Breast epithelium (tissue), 4 donors: ENCODE measurements around the gene ENOPH1. TPM values are rescaled to one million over a fixed set of nuclear protein-coding genes. Genes with fewer than 3 reads are reported as not detected.
"Not testable (repeated sequence)": the region's sequence is repeated elsewhere in the genome, so short reads cannot be mapped to it uniquely, and the experiment has no call there.

Experiments
- DNase-seq, 2 donors: peaks; one replicate each; pipeline ENCODE4 v3.0.0-alpha.2; 2019; ENCODE audit warnings: low spot score in 2 of 2
- H3K27ac ChIP-seq, 2 donors: fragments of 200-600 bp; sonication (generic) in 1 of 2; one replicate each; pipeline ENCODE4 v1.5.1; 2016 to 2019; ENCODE audit warnings: mild to moderate bottlenecking in 1 of 2
- H3K27me3 ChIP-seq, 2 donors: fragments of 200-600 bp; sonication (generic) in 1 of 2; one replicate each; pipeline versions ENCODE4 v1.5.1 to v1.6.0; 2017 to 2019; ENCODE audit warnings: control low read depth in 1 of 2, mild to moderate bottlenecking in 1 of 2
- H3K36me3 ChIP-seq: fragments of 200-600 bp; one replicate; pipeline ENCODE4 v1.5.1; 2019
- H3K4me1 ChIP-seq, 2 donors: fragments of 200-600 bp; sonication (generic); one replicate each; pipeline ENCODE4 v1.5.1; 2016 to 2019; ENCODE audit warnings: control low read depth in 1 of 2
- H3K4me3 ChIP-seq, 3 donors: fragments of 200-600 bp; sonication (generic); 1 replicate in 2 of 3; 2 replicates in 1 of 3; pipeline ENCODE4 v1.5.1; 2016 to 2019; ENCODE audit warnings: mild to moderate bottlenecking in 3 of 3, moderate library complexity in 2 of 3
- H3K9me3 ChIP-seq, 2 donors: fragments of 200-600 bp; sonication (generic) in 1 of 2; one replicate each; pipeline ENCODE4 v1.5.1; 2016 to 2019; ENCODE audit warnings: control low read depth in 1 of 2
- POLR2A ChIP-seq: fragments of 450-650 bp; IDR thresholded peaks from one replicate; pipeline ENCODE4 v1.6.1; 2016; ENCODE audit warnings: antibody characterized with exemption, mild to moderate bottlenecking, moderate library complexity
- POLR2AphosphoS5 ChIP-seq, 3 donors: sonication (generic); formaldehyde crosslinking; IDR thresholded peaks; one replicate each; pipeline ENCODE4 v1.6.1; 2017; ENCODE audit warnings: antibody characterized with exemption in 3 of 3
- intact Hi-C: fragments of 100-400 bp; cut with DNase I; formaldehyde crosslinking; loops from one replicate; pipeline ENCODE4 v1.15.1; 2023; ENCODE audit warnings: low total_unique reads
- total RNA-seq, 3 donors: library from RNA; depleted of rRNA; stranded (reverse); fragments of >200 nt; gene quantifications; one replicate each; pipeline ENCODE4 v1.1.0, GENCODE V29; 2016
- TF ChIP-seq, protein P1 (sequence below), 3 donors: fragments of 450-650 bp; IDR thresholded peaks; one replicate each; pipeline ENCODE4 v1.5.1; 2016 to 2017; ENCODE audit warnings: antibody characterized with exemption in 3 of 3, mild to moderate bottlenecking in 3 of 3, moderate library complexity in 3 of 3

ENOPH1 gene
- total RNA-seq, 3 donors from 2014 or later, result 19.2 to 30.8 (median 29.7) TPM

DNA sequence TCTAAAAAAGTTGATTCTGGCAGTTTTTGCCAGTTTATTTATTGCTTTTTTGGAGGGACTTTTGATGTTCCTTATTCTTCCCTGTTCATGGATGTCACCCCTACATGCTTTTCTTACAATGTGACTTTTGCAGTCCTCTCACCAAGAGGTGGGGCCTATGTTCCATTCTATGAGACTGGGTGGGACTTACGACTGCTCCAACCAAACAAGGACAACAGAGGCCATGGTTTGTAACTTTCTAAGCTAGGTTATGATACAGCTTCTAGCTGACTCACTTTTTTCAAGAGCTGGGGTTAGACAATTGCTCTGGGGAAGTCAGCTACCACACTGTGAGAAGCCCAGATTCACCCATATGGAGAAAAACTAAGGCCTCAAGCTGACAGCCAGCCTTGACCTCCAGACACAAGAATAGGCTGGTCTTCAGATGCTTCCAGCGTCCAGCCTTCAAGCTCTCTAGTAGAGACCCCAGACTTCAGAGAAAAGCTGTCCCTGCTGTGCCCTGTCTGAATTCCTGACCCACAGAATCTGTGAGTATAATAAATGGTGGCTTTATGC is 39.5 kb downstream of the ENOPH1 start:
- Histone ChIP-seq H3K4me1 (no peaks in the 10 kb centered on the region), H3K4me3 (no peak overlapping the region), H3K27ac (no peak overlapping the region), H3K9me3 (no peaks in the 10 kb centered on the region), H3K36me3 (no peaks in the 10 kb centered on the region), H3K27me3 (no peaks in the 10 kb centered on the region)
- no peak for DNase-seq
- TF ChIP-seq POLR2AphosphoS5 (IDR thresholded peaks at IDR 0.05) (no peak), POLR2A (no peak)
- TF ChIP-seq, protein P1, sequence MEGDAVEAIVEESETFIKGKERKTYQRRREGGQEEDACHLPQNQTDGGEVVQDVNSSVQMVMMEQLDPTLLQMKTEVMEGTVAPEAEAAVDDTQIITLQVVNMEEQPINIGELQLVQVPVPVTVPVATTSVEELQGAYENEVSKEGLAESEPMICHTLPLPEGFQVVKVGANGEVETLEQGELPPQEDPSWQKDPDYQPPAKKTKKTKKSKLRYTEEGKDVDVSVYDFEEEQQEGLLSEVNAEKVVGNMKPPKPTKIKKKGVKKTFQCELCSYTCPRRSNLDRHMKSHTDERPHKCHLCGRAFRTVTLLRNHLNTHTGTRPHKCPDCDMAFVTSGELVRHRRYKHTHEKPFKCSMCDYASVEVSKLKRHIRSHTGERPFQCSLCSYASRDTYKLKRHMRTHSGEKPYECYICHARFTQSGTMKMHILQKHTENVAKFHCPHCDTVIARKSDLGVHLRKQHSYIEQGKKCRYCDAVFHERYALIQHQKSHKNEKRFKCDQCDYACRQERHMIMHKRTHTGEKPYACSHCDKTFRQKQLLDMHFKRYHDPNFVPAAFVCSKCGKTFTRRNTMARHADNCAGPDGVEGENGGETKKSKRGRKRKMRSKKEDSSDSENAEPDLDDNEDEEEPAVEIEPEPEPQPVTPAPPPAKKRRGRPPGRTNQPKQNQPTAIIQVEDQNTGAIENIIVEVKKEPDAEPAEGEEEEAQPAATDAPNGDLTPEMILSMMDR (IDR thresholded peaks at IDR 0.05), result no peak
- intact Hi-C loops, result no loop called here

DNA sequence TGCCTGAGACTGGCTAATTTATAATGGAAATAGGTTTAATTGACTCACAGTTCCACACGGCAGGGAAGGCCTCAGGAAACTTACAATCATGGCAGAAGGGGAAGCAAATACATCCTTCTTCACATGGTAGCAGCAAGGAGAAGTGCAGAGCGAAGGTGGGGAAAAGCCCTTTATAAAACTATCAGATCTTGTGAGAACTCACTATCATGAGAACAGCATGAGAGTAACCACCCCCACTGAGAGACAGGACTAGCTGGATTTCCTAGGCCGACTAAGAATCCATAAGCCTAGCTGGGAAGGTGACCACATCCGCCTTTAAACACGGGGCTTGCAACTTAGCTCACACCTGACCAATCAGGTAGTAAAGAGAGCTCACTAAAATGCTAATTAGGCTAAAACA is 42.7 kb downstream of the ENOPH1 start:
- H3K27me3 ChIP-seq, H3K4me1 ChIP-seq, H3K4me3 ChIP-seq, H3K27ac ChIP-seq, DNase-seq, H3K9me3 ChIP-seq, H3K36me3 ChIP-seq, intact Hi-C loops: not testable (repeated sequence)

DNA sequence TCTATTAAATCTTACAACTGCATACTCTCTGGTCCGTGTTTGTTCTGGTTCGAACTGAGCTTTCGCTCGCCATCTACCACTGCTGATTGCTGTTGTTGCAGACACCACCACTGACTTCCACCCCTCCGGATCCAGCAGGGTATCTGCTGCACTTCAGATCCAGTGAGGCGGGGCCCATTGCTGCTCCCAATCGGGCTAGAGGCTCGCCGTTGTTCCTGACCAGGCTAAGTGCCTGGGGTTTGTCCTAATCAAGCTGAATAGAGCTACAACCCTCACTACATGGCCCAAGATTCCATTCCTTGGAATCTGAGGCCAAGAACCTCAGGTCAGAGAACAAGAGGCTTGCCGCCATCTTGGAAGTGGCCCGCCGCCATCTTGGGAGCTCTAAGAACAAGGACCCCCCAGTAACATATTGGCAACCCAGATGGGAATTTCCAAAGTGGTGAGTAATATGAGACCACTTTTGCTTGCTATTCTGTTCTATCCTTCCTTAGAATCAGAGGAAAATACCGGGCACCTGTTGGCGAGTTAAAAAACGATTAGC is 43.3 kb downstream of the ENOPH1 start:
- no peak overlapping the region for H3K27ac ChIP-seq
- intact Hi-C loops, result no loop called here
- H3K9me3 ChIP-seq, result no peaks in the 10 kb centered on the region
- no peak for TF ChIP-seq POLR2A
- TF ChIP-seq, protein P1 (IDR thresholded peaks at IDR 0.05), result no peak
- no peak for TF ChIP-seq POLR2AphosphoS5 (IDR thresholded peaks at IDR 0.05)
- DNase-seq, result no peak
- H3K27me3 ChIP-seq, result no peaks in the 10 kb centered on the region
- H3K36me3 ChIP-seq, result no peaks in the 10 kb centered on the region
- H3K4me3 ChIP-seq, result no peak overlapping the region
- no peaks in the 10 kb centered on the region for H3K4me1 ChIP-seq

DNA sequence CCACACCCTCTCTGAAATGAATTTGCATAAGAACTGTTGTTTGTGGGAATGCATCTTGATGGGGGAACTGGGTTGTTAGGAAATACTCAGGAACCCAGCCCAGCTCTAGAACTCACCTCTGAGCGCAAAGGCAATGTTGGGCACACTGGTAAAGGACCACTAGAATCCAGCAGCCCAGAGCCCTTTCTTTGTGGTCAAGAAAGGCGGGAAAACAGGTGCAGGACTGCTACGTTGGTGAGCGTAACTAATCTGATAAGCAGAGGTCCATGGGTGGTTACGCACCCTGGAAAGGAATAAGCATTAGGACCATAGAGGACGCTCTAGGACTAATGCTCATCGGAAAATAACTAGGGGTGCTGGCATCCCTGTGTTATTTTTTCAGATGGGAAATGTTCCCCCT is 45.5 kb downstream of the ENOPH1 start:
- intact Hi-C loops, H3K36me3 ChIP-seq, H3K27me3 ChIP-seq, H3K9me3 ChIP-seq, DNase-seq, H3K4me3 ChIP-seq, H3K4me1 ChIP-seq, H3K27ac ChIP-seq: not testable (repeated sequence)

DNA sequence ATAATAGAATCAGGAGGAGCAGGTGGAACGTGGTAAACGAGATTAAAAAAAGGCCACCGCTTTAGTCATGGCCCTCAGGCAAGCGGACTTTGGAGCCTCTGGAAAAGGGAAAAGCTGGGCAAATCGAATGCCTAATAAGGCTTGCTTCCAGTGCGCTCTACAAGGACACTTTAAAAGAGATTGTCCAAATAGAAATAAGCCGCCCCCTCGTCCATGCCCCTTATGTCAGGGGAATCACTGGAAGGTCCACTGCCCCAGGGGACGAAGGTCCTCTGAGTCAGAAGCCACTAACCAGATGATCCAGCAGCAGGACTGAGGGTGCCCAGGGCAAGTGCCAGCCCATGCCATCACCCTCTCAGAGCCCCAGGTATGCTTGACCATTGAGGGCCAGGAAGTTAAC is 47.1 kb downstream of the ENOPH1 start:
- H3K27ac ChIP-seq, DNase-seq, H3K36me3 ChIP-seq, H3K4me1 ChIP-seq, H3K27me3 ChIP-seq, H3K4me3 ChIP-seq, H3K9me3 ChIP-seq, intact Hi-C loops: not testable (repeated sequence)

DNA sequence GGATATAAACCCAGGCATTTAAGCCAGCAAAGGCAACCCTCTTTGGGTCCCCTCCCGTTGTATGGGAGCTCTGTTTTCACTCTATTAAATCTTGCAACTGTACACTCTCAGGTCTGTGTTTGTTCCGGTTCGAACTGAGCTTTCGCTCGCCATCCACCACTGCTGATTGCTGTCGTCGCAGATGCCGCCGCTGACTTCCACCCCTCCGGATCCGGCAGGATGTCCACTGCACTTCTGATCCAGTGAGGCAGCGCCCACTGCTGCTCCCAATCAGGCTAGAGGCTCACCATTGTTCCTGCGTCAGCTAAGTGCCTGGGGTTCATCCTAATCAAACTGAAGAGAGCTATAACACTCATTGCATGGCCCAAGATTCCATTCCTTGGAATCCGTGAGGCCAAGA is 49.2 kb downstream of the ENOPH1 start:
- no peaks in the 10 kb centered on the region for H3K9me3 ChIP-seq
- no peaks in the 10 kb centered on the region for H3K27me3 ChIP-seq
- no peaks in the 10 kb centered on the region for H3K36me3 ChIP-seq
- DNase-seq, result no peak
- no peaks in the 10 kb centered on the region for H3K4me1 ChIP-seq
- H3K27ac ChIP-seq, result no peak overlapping the region
- no peak overlapping the region for H3K4me3 ChIP-seq
- intact Hi-C loops, result no loop called here
- TF ChIP-seq, protein P1 (IDR thresholded peaks at IDR 0.05), result no peak
- TF ChIP-seq POLR2A (no peak), POLR2AphosphoS5 (IDR thresholded peaks at IDR 0.05) (no peak)
